ENCODE measurements around the gene BYSL.

Gene BYSL

DNA sequence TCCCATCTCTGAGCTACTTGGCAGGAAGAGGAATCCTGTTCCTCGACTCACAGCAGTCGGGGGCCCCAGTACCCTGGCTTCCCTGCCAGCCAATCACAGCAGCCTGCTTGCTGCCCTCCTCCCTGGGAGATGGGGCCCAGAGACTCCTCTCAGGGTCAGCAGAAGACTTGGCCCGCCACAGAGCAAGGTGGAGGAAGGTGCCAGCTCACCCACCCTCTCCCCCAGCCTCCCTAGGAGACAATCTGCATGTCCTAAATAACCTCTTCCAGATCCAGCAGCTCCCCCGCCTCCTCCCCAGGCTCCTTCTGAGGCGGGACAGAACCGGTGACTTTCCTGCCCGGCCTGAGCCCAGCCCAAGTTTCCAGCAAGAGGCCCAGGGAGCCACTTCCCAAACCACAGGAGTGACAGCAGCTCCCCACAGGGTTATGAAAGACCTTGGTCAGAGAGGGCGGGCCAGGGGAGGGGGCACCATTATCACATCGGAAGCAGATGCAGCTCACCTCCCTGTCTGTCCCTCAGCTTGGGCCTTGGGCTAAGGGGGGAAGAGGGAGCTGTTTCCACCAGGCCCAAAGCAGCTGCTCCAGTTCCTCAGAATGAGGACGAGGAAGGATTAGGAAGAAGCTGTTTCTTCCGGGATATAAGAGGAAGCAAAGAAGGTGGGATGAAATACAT lies 18.0 kb downstream of the BYSL start:
- TF ChIP-seq TAF1 (IDR thresholded peaks at IDR 0.05; ENCODE audit: borderline replicate concordance, insufficient read depth, low read length) (no peak), SIN3A (IDR thresholded peaks at IDR 0.05; ENCODE audit: borderline replicate concordance, insufficient read depth, low read length) (no peak), POLR2AphosphoS5 (IDR thresholded peaks at IDR 0.05; ENCODE audit: low read depth, low read length) (no peak; the same call in 1 of the 2 replicates), FOXP2 (optimal IDR thresholded peaks at IDR 0.05; ENCODE audit: borderline replicate concordance, extremely low read depth, extremely low read length, insufficient read depth) (no peak)
- TF ChIP-seq, protein P1, sequence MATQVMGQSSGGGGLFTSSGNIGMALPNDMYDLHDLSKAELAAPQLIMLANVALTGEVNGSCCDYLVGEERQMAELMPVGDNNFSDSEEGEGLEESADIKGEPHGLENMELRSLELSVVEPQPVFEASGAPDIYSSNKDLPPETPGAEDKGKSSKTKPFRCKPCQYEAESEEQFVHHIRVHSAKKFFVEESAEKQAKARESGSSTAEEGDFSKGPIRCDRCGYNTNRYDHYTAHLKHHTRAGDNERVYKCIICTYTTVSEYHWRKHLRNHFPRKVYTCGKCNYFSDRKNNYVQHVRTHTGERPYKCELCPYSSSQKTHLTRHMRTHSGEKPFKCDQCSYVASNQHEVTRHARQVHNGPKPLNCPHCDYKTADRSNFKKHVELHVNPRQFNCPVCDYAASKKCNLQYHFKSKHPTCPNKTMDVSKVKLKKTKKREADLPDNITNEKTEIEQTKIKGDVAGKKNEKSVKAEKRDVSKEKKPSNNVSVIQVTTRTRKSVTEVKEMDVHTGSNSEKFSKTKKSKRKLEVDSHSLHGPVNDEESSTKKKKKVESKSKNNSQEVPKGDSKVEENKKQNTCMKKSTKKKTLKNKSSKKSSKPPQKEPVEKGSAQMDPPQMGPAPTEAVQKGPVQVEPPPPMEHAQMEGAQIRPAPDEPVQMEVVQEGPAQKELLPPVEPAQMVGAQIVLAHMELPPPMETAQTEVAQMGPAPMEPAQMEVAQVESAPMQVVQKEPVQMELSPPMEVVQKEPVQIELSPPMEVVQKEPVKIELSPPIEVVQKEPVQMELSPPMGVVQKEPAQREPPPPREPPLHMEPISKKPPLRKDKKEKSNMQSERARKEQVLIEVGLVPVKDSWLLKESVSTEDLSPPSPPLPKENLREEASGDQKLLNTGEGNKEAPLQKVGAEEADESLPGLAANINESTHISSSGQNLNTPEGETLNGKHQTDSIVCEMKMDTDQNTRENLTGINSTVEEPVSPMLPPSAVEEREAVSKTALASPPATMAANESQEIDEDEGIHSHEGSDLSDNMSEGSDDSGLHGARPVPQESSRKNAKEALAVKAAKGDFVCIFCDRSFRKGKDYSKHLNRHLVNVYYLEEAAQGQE (IDR thresholded peaks at IDR 0.05; ENCODE audit: insufficient read depth in 1 of 2, low read depth in 2 of 2, low read length in 2 of 2): no peak

DNA sequence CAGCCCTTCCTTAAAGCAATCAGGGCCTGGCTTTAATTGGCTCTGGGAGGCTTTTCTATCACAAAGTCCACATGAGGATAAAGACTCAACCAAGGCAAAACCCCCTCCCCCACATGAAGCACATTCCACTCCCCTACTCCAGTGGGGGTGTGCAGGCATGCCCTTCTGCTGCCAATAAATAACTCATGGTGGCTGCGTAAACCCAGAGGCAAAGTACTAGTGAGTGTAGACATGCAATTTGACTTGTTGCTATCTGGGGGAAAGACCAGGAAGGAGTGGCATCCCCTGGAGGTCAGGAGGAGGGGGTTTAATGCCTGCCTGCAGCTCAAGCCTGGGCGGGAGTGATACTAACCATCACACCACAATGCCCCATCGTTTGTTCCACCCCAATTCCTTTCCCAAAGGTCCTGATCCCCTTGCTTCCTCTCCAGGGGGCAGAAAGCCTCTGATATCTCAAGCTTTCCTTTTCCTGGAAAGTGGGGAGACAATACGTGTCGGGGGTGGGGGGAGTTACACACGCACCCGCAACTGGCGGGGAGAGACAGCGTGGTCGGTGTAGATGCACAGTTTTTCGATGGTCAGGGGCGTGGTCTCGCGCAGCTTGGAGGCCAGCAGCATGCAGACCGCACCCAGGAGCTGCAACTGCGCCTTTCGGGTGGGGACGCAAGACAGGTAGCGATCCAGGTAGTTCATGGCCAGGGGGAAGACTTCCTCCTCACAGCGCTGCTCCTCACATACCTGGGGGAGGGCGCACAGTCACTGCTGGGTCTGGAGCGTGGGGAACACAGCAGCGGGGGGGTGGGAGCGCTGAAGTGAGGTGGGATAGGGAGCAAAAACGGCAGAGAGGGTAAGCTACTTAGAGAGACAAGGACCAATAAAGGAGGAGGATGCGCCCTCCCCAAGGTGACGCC lies 18.8 kb downstream of the BYSL start:
- TF ChIP-seq, protein P1 (IDR thresholded peaks at IDR 0.05; ENCODE audit: insufficient read depth in 1 of 2, low read depth in 2 of 2, low read length in 2 of 2): no peak
- no peak for TF ChIP-seq TAF1 (IDR thresholded peaks at IDR 0.05; ENCODE audit: borderline replicate concordance, insufficient read depth, low read length)
- TF ChIP-seq FOXP2 (optimal IDR thresholded peaks at IDR 0.05; ENCODE audit: borderline replicate concordance, extremely low read depth, extremely low read length, insufficient read depth): no peak
- no peak for TF ChIP-seq POLR2AphosphoS5 (IDR thresholded peaks at IDR 0.05; ENCODE audit: low read depth, low read length)
- no peak for TF ChIP-seq SIN3A (IDR thresholded peaks at IDR 0.05; ENCODE audit: borderline replicate concordance, insufficient read depth, low read length)

DNA sequence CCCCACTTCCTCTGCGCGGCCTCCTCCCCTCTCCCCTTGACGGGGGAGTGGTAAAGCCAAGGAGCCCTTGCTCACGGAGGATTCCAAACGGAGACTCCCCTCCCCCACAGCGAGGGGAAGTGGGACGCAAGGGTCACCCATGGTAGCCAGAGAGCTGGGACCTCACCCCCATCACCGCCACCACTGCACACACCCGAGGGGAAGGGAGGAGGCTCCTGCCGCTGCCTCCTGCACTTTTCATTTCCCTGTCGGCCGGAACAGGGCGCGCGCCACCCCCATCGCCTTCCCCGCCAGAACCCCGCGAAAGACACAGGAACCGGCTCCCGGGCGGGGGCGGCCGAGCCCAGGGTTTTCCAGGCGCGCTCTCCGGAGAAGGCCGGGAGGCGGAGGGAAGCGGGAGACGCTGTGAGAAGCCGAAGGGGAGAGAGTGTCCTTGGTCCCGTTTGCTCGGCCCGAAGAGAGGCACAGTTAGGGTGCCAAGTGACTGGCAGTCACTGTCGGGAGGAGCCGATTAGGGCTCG lies 19.5 kb downstream of the BYSL start:
- TF ChIP-seq SIN3A (IDR thresholded peaks at IDR 0.05; ENCODE audit: borderline replicate concordance, insufficient read depth, low read length) (no peak), POLR2AphosphoS5 (IDR thresholded peaks at IDR 0.05; ENCODE audit: low read depth, low read length) (no peak), TAF1 (IDR thresholded peaks at IDR 0.05; ENCODE audit: borderline replicate concordance, insufficient read depth, low read length) (no peak), FOXP2 (optimal IDR thresholded peaks at IDR 0.05; ENCODE audit: borderline replicate concordance, extremely low read depth, extremely low read length, insufficient read depth) (no peak)
- TF ChIP-seq, protein P1 (IDR thresholded peaks at IDR 0.05; ENCODE audit: insufficient read depth in 1 of 2, low read depth in 2 of 2, low read length in 2 of 2): no peak

DNA sequence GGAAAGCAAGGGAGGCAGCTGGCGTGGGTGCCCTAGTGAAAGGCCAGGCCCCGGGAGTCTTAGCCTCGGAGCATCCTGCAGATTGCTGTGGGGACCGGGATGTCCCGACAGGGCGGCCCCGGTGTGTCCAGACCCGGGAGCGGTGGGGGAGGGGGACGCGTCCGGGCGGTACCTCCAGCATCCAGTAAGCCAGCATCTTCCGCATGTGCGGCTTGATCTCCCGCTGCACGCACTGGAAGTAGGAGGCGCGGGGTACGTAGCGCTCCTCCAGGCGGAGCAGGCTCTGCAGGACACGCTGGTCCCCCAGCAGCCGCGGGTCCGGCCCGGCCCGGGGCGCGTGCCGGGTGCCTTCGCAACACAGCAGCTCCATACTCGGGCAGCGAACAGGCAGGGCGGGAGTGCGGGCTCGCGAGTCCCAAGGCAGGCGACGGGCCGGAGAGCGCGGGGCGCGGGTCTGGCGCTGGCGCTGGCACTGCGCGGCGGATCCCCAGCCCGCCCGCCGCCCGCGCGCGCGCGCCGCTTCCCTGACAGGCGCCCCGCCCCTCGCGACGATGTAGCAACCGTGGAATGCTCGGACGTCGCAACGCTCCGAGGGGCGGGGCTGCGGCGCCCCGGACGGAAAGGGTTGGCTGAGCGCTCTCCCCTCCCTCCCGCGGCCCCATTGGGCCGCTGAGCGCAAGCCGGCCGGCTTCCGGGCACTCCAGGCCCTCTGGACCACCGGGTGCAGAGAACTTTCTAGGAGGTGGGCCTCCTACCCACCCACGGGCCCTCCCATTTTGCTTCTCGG lies 20.2 kb downstream of the BYSL start, which contains the start of gene CCND3:
TSS of gene CCND3 (minus strand) at position 529 of the 787 bp plus-strand sequence. CDS start at position 370, 159 bp downstream.
- TF ChIP-seq SIN3A (IDR thresholded peaks at IDR 0.05; ENCODE audit: borderline replicate concordance, insufficient read depth, low read length): 0 out of 2 replicates have a peak, but pooled peaks have one; percentile 24
- TF ChIP-seq, protein P1 (IDR thresholded peaks at IDR 0.05; ENCODE audit: insufficient read depth in 1 of 2, low read depth in 2 of 2, low read length in 2 of 2): no peak
- peak; percentile 48; the same call in 1 of the 2 replicates for TF ChIP-seq TAF1 (IDR thresholded peaks at IDR 0.05; ENCODE audit: borderline replicate concordance, insufficient read depth, low read length)
- peak; percentile 89 for TF ChIP-seq POLR2AphosphoS5 (IDR thresholded peaks at IDR 0.05; ENCODE audit: low read depth, low read length)
- peak; percentile 63 for TF ChIP-seq FOXP2 (optimal IDR thresholded peaks at IDR 0.05; ENCODE audit: borderline replicate concordance, extremely low read depth, extremely low read length, insufficient read depth)

All from PFSK-1 (cell line).